ENCODE data around the gene XYLT1. TPM values are rescaled to one million over a fixed set of nuclear protein-coding genes. Genes with fewer than 3 reads are reported as not detected.

The XYLT1 gene
- total RNA-seq, 2 donors from 2014 or later, result 14.4 to 31.3 TPM

DNA sequence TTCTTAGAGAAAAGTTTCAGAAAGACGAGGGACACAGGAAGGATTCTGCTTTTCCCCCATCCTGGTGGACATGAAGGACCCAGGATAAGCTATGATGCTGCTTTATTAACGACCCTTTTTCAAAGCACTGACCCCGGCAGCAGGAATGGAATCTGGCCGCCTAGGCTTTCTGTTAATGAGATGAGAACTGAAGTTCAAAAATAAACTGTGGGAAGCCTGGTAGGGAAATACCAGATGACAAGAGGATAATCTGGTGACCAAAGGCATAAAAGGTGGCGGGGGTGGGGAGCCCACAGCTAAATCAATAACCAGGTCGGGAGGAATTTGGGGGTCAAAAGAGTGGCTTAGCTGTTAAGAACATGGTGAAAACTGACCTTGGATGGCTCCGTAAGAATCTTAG lies 171.0 kb downstream of the XYLT1 start:
- TF ChIP-seq, protein P1, sequence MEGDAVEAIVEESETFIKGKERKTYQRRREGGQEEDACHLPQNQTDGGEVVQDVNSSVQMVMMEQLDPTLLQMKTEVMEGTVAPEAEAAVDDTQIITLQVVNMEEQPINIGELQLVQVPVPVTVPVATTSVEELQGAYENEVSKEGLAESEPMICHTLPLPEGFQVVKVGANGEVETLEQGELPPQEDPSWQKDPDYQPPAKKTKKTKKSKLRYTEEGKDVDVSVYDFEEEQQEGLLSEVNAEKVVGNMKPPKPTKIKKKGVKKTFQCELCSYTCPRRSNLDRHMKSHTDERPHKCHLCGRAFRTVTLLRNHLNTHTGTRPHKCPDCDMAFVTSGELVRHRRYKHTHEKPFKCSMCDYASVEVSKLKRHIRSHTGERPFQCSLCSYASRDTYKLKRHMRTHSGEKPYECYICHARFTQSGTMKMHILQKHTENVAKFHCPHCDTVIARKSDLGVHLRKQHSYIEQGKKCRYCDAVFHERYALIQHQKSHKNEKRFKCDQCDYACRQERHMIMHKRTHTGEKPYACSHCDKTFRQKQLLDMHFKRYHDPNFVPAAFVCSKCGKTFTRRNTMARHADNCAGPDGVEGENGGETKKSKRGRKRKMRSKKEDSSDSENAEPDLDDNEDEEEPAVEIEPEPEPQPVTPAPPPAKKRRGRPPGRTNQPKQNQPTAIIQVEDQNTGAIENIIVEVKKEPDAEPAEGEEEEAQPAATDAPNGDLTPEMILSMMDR (IDR thresholded peaks at IDR 0.05), result no peak
- Histone ChIP-seq H3K4me3 (no peak overlapping the region), H3K27ac (peak overlapping the region; percentile 51 to 81), H3K9me3 (no peaks in the 10 kb centered on the region), H3K27me3 (no peaks in the 10 kb centered on the region), H3K4me1 (peaks cover 0 to 37% of the 10 kb centered on the region in 2 donors), H3K36me3 (no peaks in the 10 kb centered on the region)
- no peak for DNase-seq (ENCODE audit: low spot score)

DNA sequence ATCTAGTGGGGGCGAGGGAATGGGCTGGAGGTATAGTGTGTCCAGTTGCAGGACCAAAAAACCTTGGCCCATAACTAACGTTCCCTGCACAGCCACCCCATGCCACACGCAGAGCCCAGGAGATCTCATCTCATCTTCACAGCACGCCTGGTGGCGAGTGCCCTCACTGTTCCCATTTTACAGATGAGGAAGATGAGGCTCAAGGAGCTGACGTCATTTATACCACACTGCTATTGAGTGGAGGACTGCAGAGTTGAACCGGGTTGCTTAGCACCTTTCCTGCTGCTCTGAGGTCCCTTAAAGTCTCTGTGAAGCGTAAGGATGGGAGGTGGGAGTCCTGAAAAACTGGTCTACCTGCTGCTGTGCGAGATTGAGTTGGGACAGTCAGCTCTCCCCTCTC lies 172.5 kb downstream of the XYLT1 start:
- TF ChIP-seq, protein P1 (IDR thresholded peaks at IDR 0.05), result no peak
- H3K27ac ChIP-seq, result peak overlapping the region in 1 of 2 donors; percentile 81
- H3K27me3 ChIP-seq, result no peaks in the 10 kb centered on the region
- H3K36me3 ChIP-seq, result no peaks in the 10 kb centered on the region
- H3K9me3 ChIP-seq, result no peaks in the 10 kb centered on the region
- H3K4me1 ChIP-seq, result peaks cover 0 to 38% of the 10 kb centered on the region in 2 donors
- H3K4me3 ChIP-seq, result no peak overlapping the region
- no peak for DNase-seq (ENCODE audit: low spot score)

DNA sequence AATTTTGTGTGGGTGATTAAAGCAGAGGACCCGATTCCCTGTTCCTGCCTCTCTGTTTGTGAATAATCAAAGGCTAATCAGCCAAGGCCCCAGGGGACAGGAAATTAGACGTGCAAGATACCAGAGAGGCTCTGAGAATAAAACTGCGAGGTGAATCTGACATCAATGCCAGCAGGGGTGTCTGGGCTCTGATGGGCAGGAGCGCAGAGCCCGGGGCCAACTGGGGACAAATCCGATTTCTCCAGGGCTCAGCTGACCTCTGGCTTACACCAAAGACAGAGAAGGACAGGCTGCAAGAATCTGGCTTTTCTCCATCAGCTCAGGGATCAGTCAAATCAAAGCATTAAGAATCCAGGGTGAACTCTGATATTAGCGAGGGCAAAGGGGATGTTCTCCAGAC lies 174.3 kb downstream of the XYLT1 start:
- Histone ChIP-seq H3K27me3 (no peaks in the 10 kb centered on the region), H3K4me1 (peaks cover 0 to 35% of the 10 kb centered on the region in 2 donors), H3K27ac (peak overlapping the region; percentile 79 to 86), H3K36me3 (no peaks in the 10 kb centered on the region), H3K4me3 (no peak overlapping the region), H3K9me3 (no peaks in the 10 kb centered on the region)
- TF ChIP-seq, protein P1 (IDR thresholded peaks at IDR 0.05), result no peak
- no peak for DNase-seq (ENCODE audit: low spot score)

DNA sequence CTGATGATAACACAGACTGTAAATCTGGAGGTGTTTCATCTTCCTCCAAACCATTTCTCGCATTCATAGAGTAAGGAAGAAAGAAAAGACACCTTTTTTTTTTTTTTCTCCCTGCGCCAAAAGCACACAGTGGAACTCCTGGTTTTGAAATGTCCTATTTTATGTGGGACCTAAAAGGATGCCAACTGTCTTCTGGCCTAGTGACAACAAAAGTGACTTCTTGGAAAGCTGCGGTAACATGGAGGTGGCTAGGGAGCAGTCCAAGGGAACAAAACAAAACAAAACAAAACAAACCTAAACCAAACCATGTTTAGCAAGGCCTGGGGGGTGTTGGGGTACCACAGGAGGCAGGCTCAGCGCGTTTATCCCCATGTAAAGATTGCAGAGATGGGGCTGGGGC lies 174.8 kb downstream of the XYLT1 start:
- peaks cover 0 to 35% of the 10 kb centered on the region in 2 donors for H3K4me1 ChIP-seq
- peak overlapping the region; percentile 79 to 86 for H3K27ac ChIP-seq
- DNase-seq (ENCODE audit: low spot score), result no peak
- TF ChIP-seq, protein P1 (IDR thresholded peaks at IDR 0.05), result no peak
- no peak overlapping the region for H3K4me3 ChIP-seq
- no peaks in the 10 kb centered on the region for H3K27me3 ChIP-seq
- H3K9me3 ChIP-seq, result no peaks in the 10 kb centered on the region
- H3K36me3 ChIP-seq, result no peaks in the 10 kb centered on the region

DNA sequence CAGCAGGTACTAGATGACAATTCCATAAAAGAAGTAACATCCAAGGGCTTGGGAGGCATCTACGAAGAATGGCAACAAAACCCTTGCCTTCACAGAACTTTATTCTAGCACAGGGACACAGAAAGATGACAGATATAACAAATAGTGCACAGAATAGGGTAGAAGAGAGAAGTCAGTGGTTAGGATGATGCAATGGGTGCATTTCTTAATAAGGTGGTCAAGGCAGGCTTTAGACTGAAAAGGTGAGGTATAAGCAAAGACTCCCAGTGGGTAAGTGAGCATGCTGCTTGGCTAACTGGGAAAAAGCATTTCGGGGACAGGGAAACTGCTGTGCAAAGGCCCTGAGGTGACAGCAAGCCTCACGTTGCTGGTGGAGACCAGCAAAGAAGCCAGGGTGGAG lies 175.9 kb downstream of the XYLT1 start:
- TF ChIP-seq, protein P1 (IDR thresholded peaks at IDR 0.05), result no peak
- no peak for DNase-seq (ENCODE audit: low spot score)
- H3K36me3 ChIP-seq, result no peaks in the 10 kb centered on the region
- H3K27me3 ChIP-seq, result no peaks in the 10 kb centered on the region
- no peaks in the 10 kb centered on the region for H3K9me3 ChIP-seq
- H3K4me3 ChIP-seq, result no peak overlapping the region
- H3K4me1 ChIP-seq, result peaks cover 0 to 43% of the 10 kb centered on the region in 2 donors
- H3K27ac ChIP-seq, result peak overlapping the region; percentile 79 to 86
